ENCODE results near the gene STAT3. TPM values are rescaled to one million over a fixed set of nuclear protein-coding genes. Genes with fewer than 3 reads are reported as not detected.

Gene STAT3
- total and polyA plus RNA-seq, 2 of the 13 experiments (the other 11 are each of a cell fraction or from before 2014, with no cell fraction given), result 61.8 to 62.4 TPM

DNA sequence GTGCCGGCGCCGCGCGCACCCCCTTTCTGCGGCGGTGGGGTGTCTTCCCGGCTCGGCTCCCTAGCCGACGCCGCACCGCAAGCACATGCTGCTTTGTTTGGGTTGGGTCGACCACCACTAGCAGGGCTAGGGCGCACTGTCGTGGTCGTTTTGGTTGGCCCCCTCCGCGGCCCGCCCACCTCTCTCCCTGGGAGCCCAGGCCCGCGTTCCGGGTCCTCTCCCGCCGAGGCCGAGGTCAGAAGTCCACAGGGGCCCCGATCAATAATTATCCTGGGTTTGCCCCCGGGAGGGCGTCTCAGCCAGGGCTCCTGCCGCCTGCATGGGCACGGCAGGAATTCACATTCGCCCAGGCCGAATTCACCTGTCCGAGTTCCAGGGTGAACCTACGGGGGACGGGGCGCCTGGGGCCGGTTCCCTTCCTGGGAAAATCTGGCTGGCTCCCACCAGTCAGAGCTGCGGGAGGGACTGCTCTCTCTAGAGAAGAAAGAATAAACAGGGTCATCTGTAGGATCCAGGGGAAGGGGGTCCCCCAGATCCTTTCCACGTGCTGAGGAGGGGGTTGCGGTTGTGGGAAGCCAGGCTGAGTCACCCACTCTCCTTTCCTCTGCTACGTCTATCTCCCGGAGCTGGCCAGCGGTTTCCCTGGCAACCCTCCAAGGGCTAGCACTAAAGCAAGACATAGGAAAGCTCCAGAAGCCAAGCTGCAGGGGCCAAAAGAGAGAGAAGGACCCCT lies 111.5 kb downstream of the STAT3 start (continued):
- no peak for TF ChIP-seq FOXP1 (IDR thresholded peaks at IDR 0.05)
- TF ChIP-seq FOXP1 (CRISPR knock-in tag; IDR thresholded peaks at IDR 0.05), result peak; percentile 39; the same call in 1 of the 2 replicates
- TF ChIP-seq, protein P1, sequence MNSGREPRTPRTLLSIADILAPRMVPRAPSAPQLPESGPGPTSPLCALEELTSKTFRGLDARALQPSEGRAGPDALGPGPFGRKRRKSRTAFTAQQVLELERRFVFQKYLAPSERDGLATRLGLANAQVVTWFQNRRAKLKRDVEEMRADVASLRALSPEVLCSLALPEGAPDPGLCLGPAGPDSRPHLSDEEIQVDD (CRISPR knock-in tag; IDR thresholded peaks at IDR 0.05; ENCODE audit: borderline replicate concordance), result no peak
- TF ChIP-seq KLF12 (CRISPR knock-in tag; IDR thresholded peaks at IDR 0.05; ENCODE audit: borderline replicate concordance), result peak; percentile 81; the same call in 1 of the 2 replicates
- TF ChIP-seq BRCA1 (CRISPR knock-in tag; IDR thresholded peaks at IDR 0.05), result 0 out of 2 replicates have a peak, but pooled peaks have one; percentile 50
- TF ChIP-seq TOPORS (CRISPR knock-in tag; IDR thresholded peaks at IDR 0.05), result peak; percentile 66; the same call in 1 of the 2 replicates
- no peak for TF ChIP-seq HNRNPK (IDR thresholded peaks at IDR 0.05; ENCODE audit: low read depth, low read length, poor library complexity, severe bottlenecking)
- TF ChIP-seq KDM1A (CRISPR knock-in tag; IDR thresholded peaks at IDR 0.05), result no peak
- peak; percentile 73; the same call in 1 of the 2 replicates for TF ChIP-seq GLI4 (CRISPR knock-in tag; IDR thresholded peaks at IDR 0.05; ENCODE audit: borderline replicate concordance)
- peak; percentile 75; the same call in 1 of the 2 replicates for TF ChIP-seq ZBTB38 (CRISPR knock-in tag; IDR thresholded peaks at IDR 0.05)
- no peak for TF ChIP-seq CBX2 (IDR thresholded peaks at IDR 0.05; ENCODE audit: low read depth, low read length)
- no peak for TF ChIP-seq CBX2 (CRISPR knock-in tag; IDR thresholded peaks at IDR 0.05; ENCODE audit: low read depth)
- TF ChIP-seq, protein P2, sequence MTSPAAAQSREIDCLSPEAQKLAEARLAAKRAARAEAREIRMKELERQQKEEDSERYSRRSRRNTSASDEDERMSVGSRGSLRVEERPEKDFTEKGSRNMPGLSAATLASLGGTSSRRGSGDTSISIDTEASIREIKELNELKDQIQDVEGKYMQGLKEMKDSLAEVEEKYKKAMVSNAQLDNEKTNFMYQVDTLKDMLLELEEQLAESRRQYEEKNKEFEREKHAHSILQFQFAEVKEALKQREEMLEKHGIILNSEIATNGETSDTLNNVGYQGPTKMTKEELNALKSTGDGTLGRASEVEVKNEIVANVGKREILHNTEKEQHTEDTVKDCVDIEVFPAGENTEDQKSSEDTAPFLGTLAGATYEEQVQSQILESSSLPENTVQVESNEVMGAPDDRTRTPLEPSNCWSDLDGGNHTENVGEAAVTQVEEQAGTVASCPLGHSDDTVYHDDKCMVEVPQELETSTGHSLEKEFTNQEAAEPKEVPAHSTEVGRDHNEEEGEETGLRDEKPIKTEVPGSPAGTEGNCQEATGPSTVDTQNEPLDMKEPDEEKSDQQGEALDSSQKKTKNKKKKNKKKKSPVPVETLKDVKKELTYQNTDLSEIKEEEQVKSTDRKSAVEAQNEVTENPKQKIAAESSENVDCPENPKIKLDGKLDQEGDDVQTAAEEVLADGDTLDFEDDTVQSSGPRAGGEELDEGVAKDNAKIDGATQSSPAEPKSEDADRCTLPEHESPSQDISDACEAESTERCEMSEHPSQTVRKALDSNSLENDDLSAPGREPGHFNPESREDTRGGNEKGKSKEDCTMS (CRISPR knock-in tag; conservative IDR thresholded peaks at IDR 0.05), result no peak
- no peak for TF ChIP-seq NFIC (IDR thresholded peaks at IDR 0.05; ENCODE audit: low read length)
- TF ChIP-seq SKI (IDR thresholded peaks at IDR 0.05; ENCODE audit: partially characterized antibody), result peak; percentile 70
- no peak; the same call in 1 of the 2 replicates for TF ChIP-seq NCOA5 (CRISPR knock-in tag; IDR thresholded peaks at IDR 0.05)
- TF ChIP-seq RAD21 (CRISPR knock-in tag; IDR thresholded peaks at IDR 0.05), result no peak; the same call in 1 of the 2 replicates
- peak; percentile 45; the same call in 1 of the 2 replicates for TF ChIP-seq ZIK1 (CRISPR knock-in tag; IDR thresholded peaks at IDR 0.05; ENCODE audit: borderline replicate concordance, low read depth)
- TF ChIP-seq, protein P3, sequence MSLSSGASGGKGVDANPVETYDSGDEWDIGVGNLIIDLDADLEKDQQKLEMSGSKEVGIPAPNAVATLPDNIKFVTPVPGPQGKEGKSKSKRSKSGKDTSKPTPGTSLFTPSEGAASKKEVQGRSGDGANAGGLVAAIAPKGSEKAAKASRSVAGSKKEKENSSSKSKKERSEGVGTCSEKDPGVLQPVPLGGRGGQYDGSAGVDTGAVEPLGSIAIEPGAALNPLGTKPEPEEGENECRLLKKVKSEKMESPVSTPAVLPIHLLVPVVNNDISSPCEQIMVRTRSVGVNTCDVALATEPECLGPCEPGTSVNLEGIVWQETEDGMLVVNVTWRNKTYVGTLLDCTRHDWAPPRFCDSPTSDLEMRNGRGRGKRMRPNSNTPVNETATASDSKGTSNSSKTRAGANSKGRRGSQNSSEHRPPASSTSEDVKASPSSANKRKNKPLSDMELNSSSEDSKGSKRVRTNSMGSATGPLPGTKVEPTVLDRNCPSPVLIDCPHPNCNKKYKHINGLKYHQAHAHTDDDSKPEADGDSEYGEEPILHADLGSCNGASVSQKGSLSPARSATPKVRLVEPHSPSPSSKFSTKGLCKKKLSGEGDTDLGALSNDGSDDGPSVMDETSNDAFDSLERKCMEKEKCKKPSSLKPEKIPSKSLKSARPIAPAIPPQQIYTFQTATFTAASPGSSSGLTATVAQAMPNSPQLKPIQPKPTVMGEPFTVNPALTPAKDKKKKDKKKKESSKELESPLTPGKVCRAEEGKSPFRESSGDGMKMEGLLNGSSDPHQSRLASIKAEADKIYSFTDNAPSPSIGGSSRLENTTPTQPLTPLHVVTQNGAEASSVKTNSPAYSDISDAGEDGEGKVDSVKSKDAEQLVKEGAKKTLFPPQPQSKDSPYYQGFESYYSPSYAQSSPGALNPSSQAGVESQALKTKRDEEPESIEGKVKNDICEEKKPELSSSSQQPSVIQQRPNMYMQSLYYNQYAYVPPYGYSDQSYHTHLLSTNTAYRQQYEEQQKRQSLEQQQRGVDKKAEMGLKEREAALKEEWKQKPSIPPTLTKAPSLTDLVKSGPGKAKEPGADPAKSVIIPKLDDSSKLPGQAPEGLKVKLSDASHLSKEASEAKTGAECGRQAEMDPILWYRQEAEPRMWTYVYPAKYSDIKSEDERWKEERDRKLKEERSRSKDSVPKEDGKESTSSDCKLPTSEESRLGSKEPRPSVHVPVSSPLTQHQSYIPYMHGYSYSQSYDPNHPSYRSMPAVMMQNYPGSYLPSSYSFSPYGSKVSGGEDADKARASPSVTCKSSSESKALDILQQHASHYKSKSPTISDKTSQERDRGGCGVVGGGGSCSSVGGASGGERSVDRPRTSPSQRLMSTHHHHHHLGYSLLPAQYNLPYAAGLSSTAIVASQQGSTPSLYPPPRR (CRISPR knock-in tag; IDR thresholded peaks at IDR 0.05; ENCODE audit: borderline replicate concordance), result peak; percentile 70; the same call in 1 of the 2 replicates
- TF ChIP-seq, protein P4, sequence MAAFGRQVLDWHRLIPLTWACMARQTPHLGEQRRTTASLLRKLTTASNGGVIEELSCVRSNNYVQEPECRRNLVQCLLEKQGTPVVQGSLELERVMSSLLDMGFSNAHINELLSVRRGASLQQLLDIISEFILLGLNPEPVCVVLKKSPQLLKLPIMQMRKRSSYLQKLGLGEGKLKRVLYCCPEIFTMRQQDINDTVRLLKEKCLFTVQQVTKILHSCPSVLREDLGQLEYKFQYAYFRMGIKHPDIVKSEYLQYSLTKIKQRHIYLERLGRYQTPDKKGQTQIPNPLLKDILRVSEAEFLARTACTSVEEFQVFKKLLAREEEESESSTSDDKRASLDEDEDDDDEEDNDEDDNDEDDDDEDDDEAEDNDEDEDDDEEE (CRISPR knock-in tag; IDR thresholded peaks at IDR 0.05), result 0 out of 2 replicates have a peak, but pooled peaks have one; percentile 70
- TF ChIP-seq NFATC3 (CRISPR knock-in tag; IDR thresholded peaks at IDR 0.05), result no peak
- 0 out of 2 replicates have a peak, but pooled peaks have one; percentile 36 for TF ChIP-seq ZSCAN31 (CRISPR knock-in tag; IDR thresholded peaks at IDR 0.05; ENCODE audit: low read depth)
